Small intestine (tissue), 7 donors: Measurements from ENCODE around the gene TEX264. TPM values are rescaled to one million over a fixed set of nuclear protein-coding genes. Genes with fewer than 3 reads are reported as not detected.

Experiments
- DNase-seq, 2 donors: peaks; one replicate each; pipeline versions ENCODE4 v3.0.0 to v3.0.0-alpha.2; 2013
- FAIRE-seq: peaks from 2 replicates; lab custom pipeline; 2012; peaks lifted over from hg19 to GRCh38; lab: Jason Lieb, UNC
- H3K27ac ChIP-seq, 3 donors: one replicate each; pipeline ENCODE4 v1.5.1; 2013; ENCODE audit warnings: low read length in 2 of 3, mild to moderate bottlenecking in 2 of 3, control low read depth in 1 of 3, inconsistent platforms in 1 of 3, low read depth in 1 of 3, moderate library complexity in 1 of 3
- H3K27me3 ChIP-seq, 3 donors: one replicate each; pipeline ENCODE4 v1.6.1; 2013; ENCODE audit warnings: low read length in 3 of 3, inconsistent platforms in 1 of 3; ENCODE audit not compliant: control insufficient read depth in 3 of 3, insufficient read depth in 3 of 3
- H3K36me3 ChIP-seq, 3 donors: one replicate each; pipeline ENCODE4 v1.6.1; 2013; ENCODE audit warnings: low read length in 3 of 3, inconsistent platforms in 1 of 3, low read depth in 1 of 3, mild to moderate bottlenecking in 1 of 3, moderate library complexity in 1 of 3; ENCODE audit not compliant: control insufficient read depth in 3 of 3, insufficient read depth in 2 of 3
- H3K4me1 ChIP-seq, 3 donors: one replicate each; pipeline ENCODE4 v1.6.1; 2013; ENCODE audit warnings: low read length in 2 of 3, inconsistent platforms in 1 of 3, low read depth in 1 of 3, mild to moderate bottlenecking in 1 of 3, moderate library complexity in 1 of 3; ENCODE audit not compliant: control insufficient read depth in 3 of 3, insufficient read depth in 2 of 3
- H3K4me3 ChIP-seq, 3 donors: one replicate each; pipeline ENCODE4 v1.5.1; 2013; ENCODE audit warnings: low read length in 3 of 3, control low read depth in 1 of 3, inconsistent platforms in 1 of 3, low read depth in 1 of 3, mild to moderate bottlenecking in 1 of 3, moderate library complexity in 1 of 3
- H3K9me3 ChIP-seq, 2 donors: one replicate each; pipeline ENCODE4 v1.6.1; 2013; ENCODE audit warnings: low read depth in 1 of 2, low read length in 1 of 2; ENCODE audit not compliant: control insufficient read depth in 2 of 2, insufficient read depth in 1 of 2
- WGBS, 3 donors: extraction: QIAGEN DNeasy Blood & Tissue Kit; methylation state at CpG; one replicate each; pipeline ENCODE4 v1.1.7; 2013; 5-methylcytosine and 5-hydroxymethylcytosine counted together
- polyA plus RNA-seq, 4 donors: library from polyadenylated mRNA; stranded (reverse) in 3 of 4; unstranded in 1 of 4; fragments of 200-250 nt in 3 of 4; fragments of 120-200 nt in 1 of 4; gene quantifications; one replicate each; pipeline versions ENCODE4 v1.2.1 to v1.2.3, GENCODE V29; 2013
- donor health status: healthy with polysubstance abuse.
- donor health status: control.
- donor health status: control.
- donor health status: Bipolar disorder and iron deficiency.
- donor health status: healthy.

Gene TEX264
- polyA plus RNA-seq, 4 donors: 56.0 to 85.7 (median 67.3) TPM

DNA sequence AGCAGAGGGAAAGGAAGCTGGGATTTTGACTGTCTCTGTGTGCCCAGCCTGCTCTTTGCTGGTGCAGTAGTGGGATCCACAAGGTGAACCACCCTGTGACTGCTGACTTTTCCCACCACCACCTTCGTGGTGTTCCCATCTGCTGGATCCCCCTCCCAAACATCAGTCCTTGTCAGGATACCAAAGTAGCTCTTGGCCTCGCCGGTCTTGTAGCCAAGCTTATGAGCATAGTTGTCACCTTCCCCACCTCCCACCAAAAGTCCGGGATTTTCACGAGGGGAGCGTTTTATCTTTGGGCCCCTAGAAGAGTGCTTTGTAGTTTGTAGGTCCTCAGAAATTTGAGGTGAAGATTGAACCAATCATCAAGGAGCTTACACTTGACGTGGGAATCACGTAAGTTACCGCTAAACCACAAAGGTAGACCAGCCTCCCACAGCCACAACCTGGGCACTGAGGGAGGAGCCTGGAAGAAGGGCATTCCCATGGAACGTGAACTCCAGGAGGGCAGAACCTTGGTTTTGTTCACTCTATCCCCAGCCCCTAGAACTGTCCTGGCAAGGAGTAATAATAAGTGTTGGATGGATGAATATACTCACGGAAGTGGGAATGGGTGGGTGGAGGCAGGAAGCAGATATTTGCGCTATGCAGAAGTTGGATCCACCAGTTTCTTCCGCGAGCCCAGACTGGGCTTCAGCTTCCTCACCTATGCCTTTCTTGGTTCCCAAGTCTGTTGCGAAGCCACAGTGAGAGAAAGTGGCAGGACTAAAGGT, 814 bp upstream of the TEX264 start:
- Histone ChIP-seq H3K9me3 (no peaks in the 10 kb centered on the region), H3K27ac (peak overlapping the region; percentile 38 to 96 (median 56)), H3K4me3 (peak overlapping the region in 2 of 3 donors; percentile 78 to 86), H3K36me3 (peaks cover 0 to 17% (median under 1%) of the 10 kb centered on the region in 3 donors), H3K4me1 (peaks cover 3 to 18% (median 5%) of the 10 kb centered on the region in 3 donors), H3K27me3 (no peaks in the 10 kb centered on the region)
- no peak for DNase-seq
- WGBS, 3 donors: 49 to 60% (median 52%) methylated on average over 15 of the region's 15 CpGs
- FAIRE-seq: no peak

GRCh38 chr3:51671734-51672475, 853 bp downstream of the TEX264 start:
- 8 to 9% (median 9%) methylated on average over 37 to 40 of the region's 40 CpGs for WGBS, 3 donors
- H3K9me3 ChIP-seq: no peaks in the 10 kb centered on the region
- peaks cover 0 to 32% (median 2%) of the 10 kb centered on the region in 3 donors for H3K36me3 ChIP-seq
- FAIRE-seq (no peak), DNase-seq (peak; percentile 68 to 83)
- H3K4me3 ChIP-seq: peak overlapping the region; percentile 62 to 86 (median 78)
- no peaks in the 10 kb centered on the region for H3K27me3 ChIP-seq
- H3K27ac ChIP-seq: peak overlapping the region; percentile 80 to 96 (median 90)
- peaks cover 3 to 18% (median 5%) of the 10 kb centered on the region in 3 donors for H3K4me1 ChIP-seq

DNA sequence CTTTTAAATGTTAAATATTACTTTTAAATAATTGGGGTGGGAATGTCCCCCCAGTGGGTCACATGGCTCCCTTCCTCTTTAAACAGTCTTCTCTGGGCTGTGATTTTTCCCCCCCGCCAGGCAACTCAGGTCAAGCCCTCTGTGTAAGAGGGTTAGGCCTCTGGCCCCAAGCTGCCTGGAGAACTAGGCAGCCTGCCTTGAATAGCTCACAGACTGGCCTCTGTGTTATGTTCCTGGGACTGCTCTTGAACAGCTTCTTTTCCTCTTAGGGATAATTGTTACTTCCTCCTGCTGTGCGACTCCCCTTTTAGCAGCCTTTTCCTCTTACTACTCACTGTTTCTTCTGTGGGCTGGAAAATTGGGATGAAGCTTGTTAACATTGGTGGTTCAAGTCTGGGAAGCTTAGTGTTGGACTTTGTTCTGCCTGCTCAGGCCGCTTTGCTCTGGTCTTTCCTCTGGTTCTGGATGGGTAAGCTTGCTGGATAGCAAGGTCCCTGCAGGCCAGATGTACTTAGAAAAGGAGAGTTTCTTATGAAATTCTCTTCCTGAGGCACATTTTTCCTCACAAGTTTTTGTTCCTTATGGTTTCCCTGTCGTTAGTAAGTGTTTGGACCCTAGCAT, 2.2 kb downstream of the TEX264 start:
- DNase-seq: peak in 1 of 2 donors; percentile 19
- no peak overlapping the region for H3K4me3 ChIP-seq
- H3K27me3 ChIP-seq: no peaks in the 10 kb centered on the region
- WGBS, 3 donors: 69 to 85% (median 78%) methylated on average over 4 of the region's 4 CpGs
- peaks cover 3 to 18% (median 5%) of the 10 kb centered on the region in 3 donors for H3K4me1 ChIP-seq
- H3K27ac ChIP-seq: no peak overlapping the region
- peaks cover 0 to 44% (median 2%) of the 10 kb centered on the region in 3 donors for H3K36me3 ChIP-seq
- no peak for FAIRE-seq
- H3K9me3 ChIP-seq: no peaks in the 10 kb centered on the region

DNA sequence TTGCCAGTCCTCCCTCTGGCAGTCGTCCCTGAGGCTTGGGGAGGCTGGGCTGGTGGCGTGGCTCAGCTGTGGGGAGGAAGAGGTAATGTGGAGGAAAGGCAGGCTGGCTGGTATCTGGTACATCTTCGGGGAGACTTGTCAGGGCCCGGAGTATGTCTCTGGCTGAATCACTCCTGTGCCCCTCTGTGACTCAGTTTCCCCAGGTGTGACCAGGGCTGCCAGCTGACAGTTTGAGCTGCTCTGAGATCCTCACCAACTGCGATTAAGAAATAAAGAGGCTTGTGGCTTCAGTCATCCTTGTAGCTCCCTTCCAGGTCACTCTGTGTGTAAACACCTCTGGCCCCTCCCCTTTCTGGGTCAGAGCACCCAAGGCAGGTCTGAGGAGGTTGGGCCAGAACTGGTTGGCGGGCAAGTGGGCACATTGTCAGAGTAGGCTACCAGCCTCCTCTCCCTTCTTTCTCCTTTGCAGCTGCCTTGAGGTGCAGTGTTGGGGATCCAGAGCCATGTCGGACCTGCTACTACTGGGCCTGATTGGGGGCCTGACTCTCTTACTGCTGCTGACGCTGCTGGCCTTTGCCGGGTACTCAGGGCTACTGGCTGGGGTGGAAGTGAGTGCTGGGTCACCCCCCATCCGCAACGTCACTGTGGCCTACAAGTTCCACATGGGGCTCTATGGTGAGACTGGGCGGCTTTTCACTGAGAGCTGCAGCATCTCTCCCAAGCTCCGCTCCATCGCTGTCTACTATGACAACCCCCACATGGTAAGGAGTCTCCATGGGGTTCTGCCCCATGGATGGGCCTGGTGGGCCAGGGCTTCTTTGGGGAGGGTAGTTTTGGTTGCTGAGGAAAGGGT, 3.0 kb downstream of the TEX264 start:
- DNase-seq (no peak), FAIRE-seq (no peak)
- Histone ChIP-seq H3K9me3 (no peaks in the 10 kb centered on the region), H3K4me1 (peaks cover 3 to 18% (median 5%) of the 10 kb centered on the region in 3 donors), H3K36me3 (peaks cover 0 to 50% (median 2%) of the 10 kb centered on the region in 3 donors), H3K4me3 (no peak overlapping the region), H3K27ac (no peak overlapping the region), H3K27me3 (no peaks in the 10 kb centered on the region)
- 89 to 92% (median 90%) methylated on average over 14 of the region's 14 CpGs for WGBS, 3 donors

GRCh38 chr3:51675201-51675611, 4.2 kb downstream of the TEX264 start:
- Histone ChIP-seq H3K9me3 (no peaks in the 10 kb centered on the region), H3K36me3 (peaks cover 0 to 59% (median 2%) of the 10 kb centered on the region in 3 donors), H3K27me3 (no peaks in the 10 kb centered on the region), H3K27ac (no peak overlapping the region), H3K4me3 (no peak overlapping the region), H3K4me1 (peaks cover 3 to 18% (median 5%) of the 10 kb centered on the region in 3 donors)
- DNase-seq (no peak), FAIRE-seq (no peak)
- WGBS, 3 donors: 84 to 93% (median 85%) methylated on average over 2 of the region's 2 CpGs

DNA sequence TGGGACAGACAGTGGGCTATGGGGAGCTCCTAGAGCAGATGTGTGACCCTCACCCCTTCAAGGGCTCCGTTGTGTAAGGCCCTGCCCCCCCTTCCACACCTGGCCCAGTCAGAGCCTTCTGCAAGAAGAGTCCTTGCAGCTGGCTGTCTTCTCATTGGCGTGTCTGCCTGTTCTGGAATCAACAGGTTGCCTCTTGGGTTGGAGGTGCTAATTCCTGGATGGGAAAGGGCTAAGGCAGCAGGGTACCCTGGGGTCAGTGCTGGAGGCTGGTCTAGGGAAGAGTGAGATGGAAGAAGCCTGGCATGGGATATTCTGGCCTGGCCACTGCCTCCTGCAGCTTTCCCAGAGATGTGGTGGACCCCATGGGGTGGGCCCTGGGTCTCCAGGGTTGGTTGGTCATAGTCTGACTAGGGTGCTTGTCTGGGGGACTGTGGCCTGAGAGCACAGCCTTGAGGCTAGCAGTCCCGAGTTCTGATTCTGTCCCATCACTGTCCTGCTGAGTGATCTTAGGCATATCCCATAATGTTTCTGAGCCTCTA, 5.1 kb downstream of the TEX264 start:
- Histone ChIP-seq H3K27me3 (no peaks in the 10 kb centered on the region), H3K9me3 (no peaks in the 10 kb centered on the region), H3K27ac (no peak overlapping the region), H3K4me3 (no peak overlapping the region), H3K36me3 (peaks cover 0 to 62% (median 2%) of the 10 kb centered on the region in 3 donors), H3K4me1 (peaks cover 3 to 13% (median 5%) of the 10 kb centered on the region in 3 donors)
- FAIRE-seq (no peak), DNase-seq (no peak)
- 87 to 92% (median 87%) methylated on average over 3 of the region's 3 CpGs for WGBS, 3 donors

DNA sequence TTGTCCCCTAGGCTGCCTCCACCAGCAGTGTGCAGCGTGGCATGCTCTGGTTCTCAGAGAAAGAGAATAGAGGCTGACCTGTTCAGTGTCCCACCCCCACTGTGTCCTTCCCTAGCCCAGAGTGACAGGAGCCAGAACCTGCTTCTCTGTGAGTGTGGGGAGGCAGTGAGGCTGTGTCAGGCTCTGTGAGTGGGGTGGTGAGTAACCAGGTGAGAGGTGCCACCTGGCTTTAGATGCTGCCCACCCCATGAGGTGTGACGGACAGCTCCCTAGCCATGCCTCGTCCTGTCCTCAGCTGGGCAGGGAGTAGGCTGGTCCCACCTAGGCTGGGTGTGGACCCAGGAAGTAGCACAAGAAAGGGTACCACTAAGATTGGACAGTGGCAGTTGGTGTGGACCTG, 6.3 kb downstream of the TEX264 start:
- 85 to 94% (median 91%) methylated on average over 3 of the region's 3 CpGs for WGBS, 3 donors
- peaks cover 0 to 65% (median 2%) of the 10 kb centered on the region in 3 donors for H3K36me3 ChIP-seq
- no peak overlapping the region for H3K27ac ChIP-seq
- peaks cover under 1 to 8% (median 1%) of the 10 kb centered on the region in 3 donors for H3K4me1 ChIP-seq
- DNase-seq: no peak
- H3K9me3 ChIP-seq: no peaks in the 10 kb centered on the region
- no peaks in the 10 kb centered on the region for H3K27me3 ChIP-seq
- no peak overlapping the region for H3K4me3 ChIP-seq
- no peak for FAIRE-seq
